Fibroblast of villous mesenchyme (primary cell): ENCODE measurements around the gene ASCC3. TPM values are rescaled to one million over a fixed set of nuclear protein-coding genes. Genes with fewer than 3 reads are reported as not detected.

Experiments used
- DNase-seq: peaks from one replicate; pipeline ENCODE4 v3.0.0-alpha.2; 2010; ENCODE audit warnings: low read depth
- H3K4me3 ChIP-seq: 2 replicates; pipeline ENCODE4 v1.5.1; 2011; ENCODE audit warnings: low read depth, mild to moderate bottlenecking, low read length
- total RNA-seq: library from RNA; depleted of rRNA; stranded (reverse); fragments of >200 nt; gene quantifications from 2 replicates; pipeline ENCODE4 v1.2.3, GENCODE V29; 2012
- TF ChIP-seq, protein P1 (sequence below): IDR thresholded peaks from 2 replicates; pipeline ENCODE4 v1.5.1; 2012; ENCODE audit warnings: low read depth, mild to moderate bottlenecking, low read length; ENCODE audit not compliant: insufficient read depth

ASCC3 gene
- total RNA-seq, 1 donor, result 165 TPM

DNA sequence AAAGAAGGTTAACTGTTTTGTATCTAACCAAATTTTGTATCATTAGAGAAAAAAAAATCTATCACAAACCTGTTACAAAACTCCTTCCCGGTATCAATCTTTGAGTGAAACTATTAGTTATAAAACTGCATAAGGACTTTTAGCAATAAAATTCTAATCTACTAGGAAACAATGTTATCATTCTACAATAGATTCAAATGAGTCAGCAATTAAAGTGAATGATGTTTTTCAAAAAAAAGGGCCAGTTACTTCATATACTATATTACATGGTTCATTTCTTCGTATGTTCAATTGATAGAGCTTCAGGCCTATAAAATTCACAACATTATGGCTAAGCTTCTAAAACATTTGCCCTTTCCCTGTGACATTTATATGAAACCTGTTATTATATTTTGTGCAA lies 15.6 kb downstream of the ASCC3 start:
- H3K4me3 ChIP-seq, result no peak overlapping the region
- no peak for DNase-seq
- TF ChIP-seq, protein P1, sequence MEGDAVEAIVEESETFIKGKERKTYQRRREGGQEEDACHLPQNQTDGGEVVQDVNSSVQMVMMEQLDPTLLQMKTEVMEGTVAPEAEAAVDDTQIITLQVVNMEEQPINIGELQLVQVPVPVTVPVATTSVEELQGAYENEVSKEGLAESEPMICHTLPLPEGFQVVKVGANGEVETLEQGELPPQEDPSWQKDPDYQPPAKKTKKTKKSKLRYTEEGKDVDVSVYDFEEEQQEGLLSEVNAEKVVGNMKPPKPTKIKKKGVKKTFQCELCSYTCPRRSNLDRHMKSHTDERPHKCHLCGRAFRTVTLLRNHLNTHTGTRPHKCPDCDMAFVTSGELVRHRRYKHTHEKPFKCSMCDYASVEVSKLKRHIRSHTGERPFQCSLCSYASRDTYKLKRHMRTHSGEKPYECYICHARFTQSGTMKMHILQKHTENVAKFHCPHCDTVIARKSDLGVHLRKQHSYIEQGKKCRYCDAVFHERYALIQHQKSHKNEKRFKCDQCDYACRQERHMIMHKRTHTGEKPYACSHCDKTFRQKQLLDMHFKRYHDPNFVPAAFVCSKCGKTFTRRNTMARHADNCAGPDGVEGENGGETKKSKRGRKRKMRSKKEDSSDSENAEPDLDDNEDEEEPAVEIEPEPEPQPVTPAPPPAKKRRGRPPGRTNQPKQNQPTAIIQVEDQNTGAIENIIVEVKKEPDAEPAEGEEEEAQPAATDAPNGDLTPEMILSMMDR, result no peak

DNA sequence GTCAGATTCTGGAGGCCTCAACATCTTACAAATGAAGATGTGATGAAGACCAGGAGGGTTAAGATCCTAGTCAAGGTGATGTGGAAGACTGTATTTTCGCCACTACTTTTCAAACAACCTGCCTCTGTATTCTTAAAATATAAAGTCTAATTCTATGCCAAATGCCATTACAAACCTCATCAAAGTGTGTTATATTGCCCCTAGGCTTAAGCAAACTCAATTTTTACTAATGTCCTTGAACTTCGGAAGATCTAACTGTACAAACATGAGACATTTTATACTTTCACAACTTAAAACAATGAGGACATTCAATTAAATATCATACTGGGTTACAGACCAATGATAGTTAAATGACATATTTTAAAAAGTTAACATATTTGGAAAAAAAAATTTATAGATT lies 19.1 kb downstream of the ASCC3 start:
- DNase-seq, result no peak
- H3K4me3 ChIP-seq, result no peak overlapping the region
- TF ChIP-seq, protein P1, result no peak

DNA sequence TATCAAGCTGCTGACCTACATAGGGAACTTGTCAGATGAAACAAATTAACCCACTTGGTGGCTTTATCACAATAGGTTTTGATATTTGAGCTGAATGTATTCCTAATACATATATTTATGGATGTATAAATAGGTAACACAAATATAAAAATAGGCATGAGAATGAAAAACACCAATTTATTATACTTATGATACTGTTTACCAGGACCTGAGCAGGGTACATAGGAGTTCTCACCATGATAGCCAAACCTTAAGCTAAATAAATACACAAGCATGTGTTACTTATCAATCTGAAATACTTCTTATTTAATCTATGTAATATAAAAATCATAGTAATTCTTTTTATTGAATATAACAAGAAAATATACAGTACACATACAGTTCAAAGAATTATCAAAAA lies 25.0 kb downstream of the ASCC3 start:
- no peak overlapping the region for H3K4me3 ChIP-seq
- DNase-seq, result no peak
- TF ChIP-seq, protein P1, result no peak

DNA sequence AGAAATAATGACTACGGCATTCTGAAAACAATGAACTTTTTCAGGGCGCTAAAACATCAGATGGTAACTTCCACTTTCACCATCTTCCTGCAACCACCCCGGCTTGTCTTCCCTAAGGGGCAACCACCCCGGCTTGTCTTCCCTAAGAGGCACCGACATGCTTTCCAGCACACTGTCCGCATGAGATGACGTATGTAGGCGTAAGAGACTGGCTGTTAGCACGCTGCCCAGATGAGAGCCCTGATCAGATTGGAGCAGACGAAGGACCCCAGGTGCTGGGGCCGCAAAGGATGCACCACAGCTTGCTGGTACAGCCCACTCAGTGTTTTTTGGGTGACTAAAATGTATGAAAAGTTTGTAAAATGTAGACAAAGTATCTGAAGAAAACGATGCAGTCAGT lies 29.3 kb downstream of the ASCC3 start:
- TF ChIP-seq, protein P1, result no peak
- no peak for DNase-seq
- no peak overlapping the region for H3K4me3 ChIP-seq

DNA sequence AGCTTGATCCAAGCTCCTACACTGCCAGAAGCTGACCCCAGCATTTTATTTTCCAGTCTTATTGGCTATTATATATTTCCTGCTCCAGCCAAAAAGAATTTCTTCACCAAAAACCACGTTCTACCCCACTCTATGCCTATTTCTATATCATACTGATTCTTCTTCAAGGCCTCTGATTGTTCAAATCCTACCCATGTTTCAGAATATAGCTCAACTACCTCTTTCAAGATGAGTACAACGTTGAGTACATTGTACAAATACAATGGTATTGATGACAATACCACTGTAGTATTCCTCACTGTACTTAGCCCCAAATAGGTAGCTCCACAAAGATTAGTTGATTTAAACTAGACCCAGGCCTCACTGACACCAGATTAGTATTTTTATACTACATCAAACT lies 31.0 kb downstream of the ASCC3 start:
- TF ChIP-seq, protein P1, result no peak
- no peak overlapping the region for H3K4me3 ChIP-seq
- no peak for DNase-seq

DNA sequence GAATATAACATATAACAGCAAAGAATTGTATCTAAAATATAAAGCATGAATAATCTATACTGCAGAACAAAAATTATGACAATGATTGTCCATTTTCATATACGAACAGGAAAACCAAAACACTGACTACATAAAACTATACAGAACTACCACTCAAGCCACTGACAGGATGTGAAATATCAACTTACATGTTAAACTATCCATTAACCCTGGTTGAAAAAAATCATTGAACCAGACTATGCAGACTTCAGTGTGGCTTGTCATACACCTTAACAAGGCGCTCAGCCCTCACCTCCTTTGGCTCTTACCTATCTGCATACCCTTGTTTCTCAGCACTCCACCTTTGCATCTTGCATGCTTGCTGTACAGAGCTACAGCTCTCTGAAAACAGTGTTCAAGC lies 34.9 kb downstream of the ASCC3 start:
- TF ChIP-seq, protein P1, result no peak
- no peak overlapping the region for H3K4me3 ChIP-seq

DNA sequence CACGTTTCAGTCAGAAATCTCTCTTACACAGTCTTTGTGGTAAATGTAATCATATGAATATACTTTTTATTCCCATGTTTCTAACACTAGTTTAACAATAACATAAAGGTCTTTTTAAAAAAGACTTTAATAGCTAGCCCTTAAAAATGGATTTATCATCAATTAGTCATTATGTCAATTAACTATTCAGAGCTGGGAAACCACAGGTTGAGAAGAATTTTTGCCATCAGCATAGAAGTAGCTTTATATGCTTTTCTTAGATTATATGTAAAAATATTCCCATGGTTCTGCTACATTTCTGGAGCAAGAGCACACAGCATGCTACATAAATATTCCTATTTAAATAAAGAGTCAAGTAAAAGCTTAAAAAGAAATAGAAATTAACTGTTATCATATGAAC lies 35.5 kb downstream of the ASCC3 start:
- DNase-seq, result no peak
- no peak overlapping the region for H3K4me3 ChIP-seq
- TF ChIP-seq, protein P1, result no peak

More for the DNA sequence above, 34.9 kb downstream of the ASCC3 start:
- DNase-seq, result no peak
